ENCODE data around the gene WFS1. TPM values are rescaled to one million over a fixed set of nuclear protein-coding genes. Genes with fewer than 3 reads are reported as not detected.
A peak's percentile ranks its signal among the peaks of the same experiment; 100 is the strongest.

WFS1 gene
- total RNA-seq, 1 experiment from 2014 or later: 21.0 TPM

- Histone ChIP-seq H3K27ac (no peak overlapping the region), H3K36me3 (no peaks in the 10 kb centered on the region), H3K9me3 (replicated peaks) (no peaks in the 10 kb centered on the region), H3K27me3 (replicated peaks) (no peaks in the 10 kb centered on the region), H3K4me3 (no peak overlapping the region), H3K4me1 (replicated peaks) (no peaks in the 10 kb centered on the region; the same call in 1 of the 2 replicates)
- no peak for DNase-seq (ENCODE audit: low read depth in 1 of 2, low spot score in 2 of 2)
These were observed 60.1 kb downstream of the WFS1 start for GRCh38 chr4:6329478-6330383.

- H3K4me1 ChIP-seq (replicated peaks): no peaks in the 10 kb centered on the region; the same call in 1 of the 2 replicates
- H3K36me3 ChIP-seq: no peaks in the 10 kb centered on the region
- no peak overlapping the region for H3K4me3 ChIP-seq
- H3K27ac ChIP-seq: no peak overlapping the region
- H3K9me3 ChIP-seq (replicated peaks): no peaks in the 10 kb centered on the region
- no peak for DNase-seq (ENCODE audit: low read depth in 1 of 2, low spot score in 2 of 2)
- H3K27me3 ChIP-seq (replicated peaks): no peaks in the 10 kb centered on the region
These were observed 60.7 kb downstream of the WFS1 start for GRCh38 chr4:6330384-6330767.

- peak in 1 of 2 experiments; percentile 4 for DNase-seq (ENCODE audit: low read depth in 1 of 2, low spot score in 2 of 2)
- Histone ChIP-seq H3K9me3 (replicated peaks) (no peaks in the 10 kb centered on the region), H3K4me3 (no peak overlapping the region), H3K27me3 (replicated peaks) (no peaks in the 10 kb centered on the region), H3K36me3 (no peaks in the 10 kb centered on the region), H3K4me1 (replicated peaks) (no peaks in the 10 kb centered on the region; the same call in 1 of the 2 replicates), H3K27ac (no peak overlapping the region)
These were observed 61.4 kb downstream of the WFS1 start for GRCh38 chr4:6331018-6331417.

GRCh38 chr4:6331468-6331867 is 61.8 kb downstream of the WFS1 start:
- Histone ChIP-seq H3K36me3 (no peaks in the 10 kb centered on the region), H3K4me1 (replicated peaks) (no peaks in the 10 kb centered on the region; the same call in 1 of the 2 replicates), H3K27me3 (replicated peaks) (no peaks in the 10 kb centered on the region), H3K9me3 (replicated peaks) (no peaks in the 10 kb centered on the region), H3K27ac (no peak overlapping the region), H3K4me3 (no peak overlapping the region)
- DNase-seq (ENCODE audit: low read depth in 1 of 2, low spot score in 2 of 2): no peak

- Histone ChIP-seq H3K4me3 (no peak overlapping the region), H3K27ac (no peak overlapping the region), H3K4me1 (replicated peaks) (no peaks in the 10 kb centered on the region; the same call in 1 of the 2 replicates), H3K9me3 (replicated peaks) (no peaks in the 10 kb centered on the region), H3K36me3 (no peaks in the 10 kb centered on the region), H3K27me3 (replicated peaks) (no peaks in the 10 kb centered on the region)
- DNase-seq (ENCODE audit: low read depth in 1 of 2, low spot score in 2 of 2): peak; percentile 36 to 48
These were observed 62.5 kb downstream of the WFS1 start for GRCh38 chr4:6332042-6332668.

- Histone ChIP-seq H3K27me3 (replicated peaks) (no peaks in the 10 kb centered on the region), H3K27ac (no peak overlapping the region), H3K4me3 (no peak overlapping the region), H3K9me3 (replicated peaks) (no peaks in the 10 kb centered on the region), H3K36me3 (no peaks in the 10 kb centered on the region), H3K4me1 (replicated peaks) (no peaks in the 10 kb centered on the region; the same call in 1 of the 2 replicates)
- no peak for DNase-seq (ENCODE audit: low read depth in 1 of 2, low spot score in 2 of 2)
These were observed 63.0 kb downstream of the WFS1 start for GRCh38 chr4:6332669-6333050.

GRCh38 chr4:6333301-6334202 is 63.9 kb downstream of the WFS1 start:
- Histone ChIP-seq H3K27ac (no peak overlapping the region), H3K27me3 (replicated peaks) (no peaks in the 10 kb centered on the region), H3K36me3 (no peaks in the 10 kb centered on the region), H3K9me3 (replicated peaks) (no peaks in the 10 kb centered on the region), H3K4me1 (replicated peaks) (no peaks in the 10 kb centered on the region; the same call in 1 of the 2 replicates), H3K4me3 (no peak overlapping the region)
- no peak for DNase-seq (ENCODE audit: low read depth in 1 of 2, low spot score in 2 of 2)

GRCh38 chr4:6334203-6334887 is 64.7 kb downstream of the WFS1 start:
- DNase-seq (ENCODE audit: low read depth in 1 of 2, low spot score in 2 of 2): no peak
- Histone ChIP-seq H3K27ac (no peak overlapping the region), H3K4me3 (no peak overlapping the region), H3K27me3 (replicated peaks) (no peaks in the 10 kb centered on the region), H3K4me1 (replicated peaks) (no peaks in the 10 kb centered on the region; the same call in 1 of the 2 replicates), H3K9me3 (replicated peaks) (no peaks in the 10 kb centered on the region), H3K36me3 (no peaks in the 10 kb centered on the region)

- no peaks in the 10 kb centered on the region for H3K27me3 ChIP-seq (replicated peaks)
- H3K36me3 ChIP-seq: no peaks in the 10 kb centered on the region
- H3K27ac ChIP-seq: no peak overlapping the region
- DNase-seq (ENCODE audit: low read depth in 1 of 2, low spot score in 2 of 2): no peak
- H3K9me3 ChIP-seq (replicated peaks): no peaks in the 10 kb centered on the region
- H3K4me3 ChIP-seq: no peak overlapping the region
- H3K4me1 ChIP-seq (replicated peaks): no peaks in the 10 kb centered on the region; the same call in 1 of the 2 replicates
These were observed 65.5 kb downstream of the WFS1 start for GRCh38 chr4:6335040-6335590.

GRCh38 chr4:6336166-6336565 is 66.5 kb downstream of the WFS1 start:
- no peak for DNase-seq (ENCODE audit: low read depth in 1 of 2, low spot score in 2 of 2)
- no peak overlapping the region for H3K4me3 ChIP-seq
- no peaks in the 10 kb centered on the region; the same call in 1 of the 2 replicates for H3K4me1 ChIP-seq (replicated peaks)
- H3K36me3 ChIP-seq: no peaks in the 10 kb centered on the region
- H3K27me3 ChIP-seq (replicated peaks): no peaks in the 10 kb centered on the region
- no peaks in the 10 kb centered on the region for H3K9me3 ChIP-seq (replicated peaks)
- no peak overlapping the region for H3K27ac ChIP-seq

GRCh38 chr4:6337331-6337935 is 67.8 kb downstream of the WFS1 start:
- no peak for DNase-seq (ENCODE audit: low read depth in 1 of 2, low spot score in 2 of 2)
- no peaks in the 10 kb centered on the region; the same call in 1 of the 2 replicates for H3K4me1 ChIP-seq (replicated peaks)

GRCh38 chr4:6338175-6338950 is 68.7 kb downstream of the WFS1 start:
- no peak for DNase-seq (ENCODE audit: low read depth in 1 of 2, low spot score in 2 of 2)
- Histone ChIP-seq H3K4me1 (replicated peaks) (no peaks in the 10 kb centered on the region), H3K4me3 (no peak overlapping the region), H3K27me3 (replicated peaks) (no peaks in the 10 kb centered on the region), H3K36me3 (no peaks in the 10 kb centered on the region), H3K9me3 (replicated peaks) (no peaks in the 10 kb centered on the region), H3K27ac (no peak overlapping the region)

More at GRCh38 chr4:6337331-6337935, 67.8 kb downstream of the WFS1 start:
- H3K27me3 ChIP-seq (replicated peaks): no peaks in the 10 kb centered on the region
- H3K36me3 ChIP-seq: no peaks in the 10 kb centered on the region
- H3K27ac ChIP-seq: no peak overlapping the region
- no peaks in the 10 kb centered on the region for H3K9me3 ChIP-seq (replicated peaks)
- H3K4me3 ChIP-seq: no peak overlapping the region

All from SJSA1 (cell line).